HepG2 (cell line): ENCODE data around the gene ZNF648. TPM values are rescaled to one million over a fixed set of nuclear protein-coding genes. Genes with fewer than 3 reads are reported as not detected.

Source experiments
- ATAC-seq: fragments of 200-7000 bp; cut with Tn5 transposase; 3 replicates; pipeline ENCODE4 v1.9.1; 2020; ENCODE audit warnings: mild to moderate bottlenecking, moderate library complexity
- BruUV-seq: library from RNA; stranded (reverse); fragments of 400-500 nt; replicated peaks from 2 replicates; lab custom pipeline; 2021; lab: Mats Ljungman, UMichigan
- CTCF ChIA-PET: fragments of 300-600 bp; formaldehyde crosslinking; extraction: SDS; loops from one replicate; lab custom pipeline; 2021; ENCODE audit warnings: low total read pairs, inconsistent platforms, low intra/inter-chr PET ratio; lab: Yijun Ruan, JAX
- POLR2A ChIA-PET: fragments of 350-600 bp; sonication (Branson Sonifier 250); formaldehyde crosslinking; loops from one replicate; lab custom pipeline; 2020; ENCODE audit warnings: antibody characterized with exemption, inconsistent platforms; lab: Yijun Ruan, JAX
- DNase-seq: peaks from one replicate; pipeline ENCODE4 v3.0.0-alpha.2; 2015; ENCODE audit warnings: low spot score
- FAIRE-seq: peaks from 3 replicates; lab custom pipeline; 2011; peaks lifted over from hg19 to GRCh38; lab: Jason Lieb, UNC
- H2AFZ ChIP-seq: one replicate; pipeline ENCODE4 v1.6.1; 2011; ENCODE audit warnings: low read length, inconsistent platforms
- H3K27ac ChIP-seq: fragments of 300-600 bp; 3 replicates; pipeline ENCODE4 v1.8.0; 2011; ENCODE audit warnings: mixed run types, mild to moderate bottlenecking, mixed read lengths, low read length, inconsistent platforms; ENCODE audit not compliant: insufficient read depth; ENCODE audit errors: extremely low read length
- H3K27me3 ChIP-seq, 2 experiments: fragments of 200-600 bp in 1 of 2; 2 replicates in 1 of 2; 3 replicates in 1 of 2; pipeline versions ENCODE4 v1.6.0 to v1.8.0; 2011; ENCODE audit warnings: low read length in 2 of 2, mild to moderate bottlenecking in 2 of 2, moderate library complexity in 2 of 2, inconsistent platforms in 1 of 2; ENCODE audit not compliant: insufficient read depth in 2 of 2, control insufficient read depth in 1 of 2
- H3K36me3 ChIP-seq, 2 experiments: fragments of 200-600 bp in 1 of 2; replicated peaks in 1 of 2; 2 replicates in 1 of 2; 3 replicates in 1 of 2; pipeline versions ENCODE4 v1.5.1 to v1.8.0; 2011; ENCODE audit warnings: low read length in 2 of 2, inconsistent platforms in 1 of 2; ENCODE audit not compliant: insufficient read depth in 2 of 2, control insufficient read depth in 1 of 2
- H3K4me1 ChIP-seq: 2 replicates; pipeline ENCODE4 v1.5.1; 2012; ENCODE audit warnings: low read length, inconsistent platforms; ENCODE audit not compliant: insufficient read depth
- H3K4me2 ChIP-seq: 2 replicates; pipeline ENCODE4 v1.6.0; 2011; ENCODE audit warnings: low read depth, low read length, inconsistent platforms
- H3K4me3 ChIP-seq, 3 experiments: fragments of 200-600 bp in 1 of 3; sonication (generic), shearing (Covaris generic) in 1 of 3; replicated peaks in 1 of 3; 2 replicates each; pipeline ENCODE4 v1.5.1; 2011 to 2016; ENCODE audit warnings: low read length in 3 of 3, inconsistent platforms in 2 of 3, low read depth in 2 of 3, mild to moderate bottlenecking in 2 of 3, control low read depth in 1 of 3, mixed read lengths in 1 of 3; ENCODE audit not compliant: insufficient read depth in 1 of 3
- H3K79me2 ChIP-seq: one replicate; pipeline ENCODE4 v1.6.1; 2011; ENCODE audit warnings: low read length, inconsistent platforms; ENCODE audit not compliant: insufficient read depth
- H3K9ac ChIP-seq: 2 replicates; pipeline ENCODE4 v1.6.0; 2011; ENCODE audit warnings: mild to moderate bottlenecking, low read depth, low read length, inconsistent platforms; ENCODE audit not compliant: insufficient read depth
- H3K9me3 ChIP-seq: 2 replicates; pipeline ENCODE4 v1.5.1; 2012; ENCODE audit warnings: mild to moderate bottlenecking, low read length
- H4K20me1 ChIP-seq: 2 replicates; pipeline ENCODE4 v1.6.0; 2011; ENCODE audit warnings: inconsistent platforms, mild to moderate bottlenecking, low read length, moderate library complexity; ENCODE audit not compliant: insufficient read depth
- EZH2 ChIP-seq: conservative IDR thresholded peaks from 2 replicates; pipeline ENCODE4 v1.6.1; 2012; ENCODE audit warnings: mild to moderate bottlenecking, low read depth, low read length, moderate library complexity
- HOXA9 ChIP-seq: sonication (generic); formaldehyde crosslinking; IDR thresholded peaks from 2 replicates; pipeline ENCODE4 v1.8.1; 2022; ENCODE audit warnings: missing genetic modification reagents, mild to moderate bottlenecking, moderate library complexity, borderline replicate concordance
- NFRKB ChIP-seq: fragments of 450-650 bp; IDR thresholded peaks from 2 replicates; pipeline ENCODE4 v1.6.1; 2017
- ZNF20 ChIP-seq: sonication (generic); formaldehyde crosslinking; IDR thresholded peaks from 2 replicates; pipeline ENCODE4 v1.4.0; 2020; ENCODE audit warnings: mild to moderate bottlenecking, moderate library complexity, missing genetic modification reagents
- ZNF282 ChIP-seq: fragments of 450-650 bp; IDR thresholded peaks from 2 replicates; pipeline ENCODE4 v1.6.1; 2018; ENCODE audit not compliant: partially characterized antibody
- ZNF562 ChIP-seq: sonication (generic); formaldehyde crosslinking; IDR thresholded peaks from 2 replicates; pipeline ENCODE4 v1.8.0; 2022; ENCODE audit warnings: missing genetic modification reagents, borderline replicate concordance
- WGBS: methylation state at CpG from one replicate; pipeline ENCODE4 v1.1.6; 2017; ENCODE audit warnings: low lambda C conversion rate; 5-methylcytosine and 5-hydroxymethylcytosine counted together
- in situ Hi-C: cut with HindIII; loops from 2 replicates; pipeline ENCODE4 v1.10.0; 2017; ENCODE audit warnings: low pct_unique_long_range_greater_than_20kb; ENCODE audit not compliant: extremely low pct_ligation_motif_present
- intact Hi-C: fragments of 100-400 bp; cut with micrococcal nuclease; formaldehyde crosslinking; loops from one replicate; pipeline ENCODE4 v1.10.0; 2022; ENCODE audit not compliant: unreplicated experiment
- polyA plus RNA-seq, 8 experiments: library from polyadenylated mRNA; depleted of rRNA in 3 of 8; stranded (reverse) in 7 of 8; unstranded in 1 of 8; fragments of >200 nt; fragmentation: Illumina TruSeq in 4 of 8; extraction: Trizol in 4 of 8; gene quantifications; 2 replicates each; pipeline versions ENCODE4 v1.2.1 to v1.2.3, GENCODE V29; 2011 to 2016; ENCODE audit warnings: low read depth in 4 of 8, missing spikeins in 1 of 8, mixed read lengths in 1 of 8; ENCODE audit not compliant: insufficient read depth in 1 of 8
- total RNA-seq, 5 experiments: library from RNA; depleted of rRNA; stranded (reverse); fragments of >200 nt; fragmentation: Illumina TruSeq; extraction: Trizol; gene quantifications; 2 replicates each; pipeline ENCODE4 v1.2.3, GENCODE V29; 2016; ENCODE audit warnings: low read depth in 1 of 5
- TF ChIP-seq, protein P1 (sequence below): sonication (generic); formaldehyde crosslinking; IDR thresholded peaks from one replicate; pipeline ENCODE4 v1.5.1; 2020; ENCODE audit warnings: mild to moderate bottlenecking, missing genetic modification reagents; ENCODE audit errors: not compliant biosample characterization
- TF ChIP-seq, protein P2 (sequence below): sonication (generic); formaldehyde crosslinking; conservative IDR thresholded peaks from 2 replicates; pipeline ENCODE4 v1.4.0; 2020; ENCODE audit warnings: missing genetic modification reagents
- TF ChIP-seq, protein P3 (sequence below): sonication (generic); formaldehyde crosslinking; IDR thresholded peaks from 2 replicates; pipeline ENCODE4 v1.5.0; 2020; ENCODE audit warnings: mild to moderate bottlenecking, missing genetic modification reagents, borderline replicate concordance
- TF ChIP-seq, protein P4 (sequence below): sonication (generic); formaldehyde crosslinking; IDR thresholded peaks from 2 replicates; pipeline ENCODE4 v1.4.0; 2020; ENCODE audit warnings: missing genetic modification reagents

ZNF648 gene
- total and polyA plus RNA-seq, 2 of the 13 experiments (the other 11 are each of a cell fraction or from before 2014, with no cell fraction given) = 0.13 to 0.37 TPM

DNA sequence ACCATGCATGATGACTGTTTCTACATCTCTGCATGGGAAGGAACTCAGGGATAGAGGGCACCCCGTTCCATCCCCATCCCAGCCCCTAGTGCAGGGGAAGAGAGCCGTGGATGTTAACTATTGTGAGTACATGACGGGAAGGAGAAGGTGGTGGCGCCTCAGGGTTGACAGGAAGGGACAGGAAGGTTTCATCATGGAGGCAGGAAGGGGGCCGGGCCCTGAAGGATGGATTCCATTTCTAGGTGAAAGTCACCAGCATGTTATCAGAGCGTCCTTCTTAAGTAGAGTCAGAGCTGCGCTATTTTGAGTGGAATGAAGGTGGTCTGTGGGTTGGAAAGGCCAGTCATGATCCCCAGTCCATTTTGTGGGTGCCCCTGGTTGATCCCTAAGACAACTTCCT is 25.1 kb upstream of the ZNF648 start (continued):
- TF ChIP-seq, protein P1, sequence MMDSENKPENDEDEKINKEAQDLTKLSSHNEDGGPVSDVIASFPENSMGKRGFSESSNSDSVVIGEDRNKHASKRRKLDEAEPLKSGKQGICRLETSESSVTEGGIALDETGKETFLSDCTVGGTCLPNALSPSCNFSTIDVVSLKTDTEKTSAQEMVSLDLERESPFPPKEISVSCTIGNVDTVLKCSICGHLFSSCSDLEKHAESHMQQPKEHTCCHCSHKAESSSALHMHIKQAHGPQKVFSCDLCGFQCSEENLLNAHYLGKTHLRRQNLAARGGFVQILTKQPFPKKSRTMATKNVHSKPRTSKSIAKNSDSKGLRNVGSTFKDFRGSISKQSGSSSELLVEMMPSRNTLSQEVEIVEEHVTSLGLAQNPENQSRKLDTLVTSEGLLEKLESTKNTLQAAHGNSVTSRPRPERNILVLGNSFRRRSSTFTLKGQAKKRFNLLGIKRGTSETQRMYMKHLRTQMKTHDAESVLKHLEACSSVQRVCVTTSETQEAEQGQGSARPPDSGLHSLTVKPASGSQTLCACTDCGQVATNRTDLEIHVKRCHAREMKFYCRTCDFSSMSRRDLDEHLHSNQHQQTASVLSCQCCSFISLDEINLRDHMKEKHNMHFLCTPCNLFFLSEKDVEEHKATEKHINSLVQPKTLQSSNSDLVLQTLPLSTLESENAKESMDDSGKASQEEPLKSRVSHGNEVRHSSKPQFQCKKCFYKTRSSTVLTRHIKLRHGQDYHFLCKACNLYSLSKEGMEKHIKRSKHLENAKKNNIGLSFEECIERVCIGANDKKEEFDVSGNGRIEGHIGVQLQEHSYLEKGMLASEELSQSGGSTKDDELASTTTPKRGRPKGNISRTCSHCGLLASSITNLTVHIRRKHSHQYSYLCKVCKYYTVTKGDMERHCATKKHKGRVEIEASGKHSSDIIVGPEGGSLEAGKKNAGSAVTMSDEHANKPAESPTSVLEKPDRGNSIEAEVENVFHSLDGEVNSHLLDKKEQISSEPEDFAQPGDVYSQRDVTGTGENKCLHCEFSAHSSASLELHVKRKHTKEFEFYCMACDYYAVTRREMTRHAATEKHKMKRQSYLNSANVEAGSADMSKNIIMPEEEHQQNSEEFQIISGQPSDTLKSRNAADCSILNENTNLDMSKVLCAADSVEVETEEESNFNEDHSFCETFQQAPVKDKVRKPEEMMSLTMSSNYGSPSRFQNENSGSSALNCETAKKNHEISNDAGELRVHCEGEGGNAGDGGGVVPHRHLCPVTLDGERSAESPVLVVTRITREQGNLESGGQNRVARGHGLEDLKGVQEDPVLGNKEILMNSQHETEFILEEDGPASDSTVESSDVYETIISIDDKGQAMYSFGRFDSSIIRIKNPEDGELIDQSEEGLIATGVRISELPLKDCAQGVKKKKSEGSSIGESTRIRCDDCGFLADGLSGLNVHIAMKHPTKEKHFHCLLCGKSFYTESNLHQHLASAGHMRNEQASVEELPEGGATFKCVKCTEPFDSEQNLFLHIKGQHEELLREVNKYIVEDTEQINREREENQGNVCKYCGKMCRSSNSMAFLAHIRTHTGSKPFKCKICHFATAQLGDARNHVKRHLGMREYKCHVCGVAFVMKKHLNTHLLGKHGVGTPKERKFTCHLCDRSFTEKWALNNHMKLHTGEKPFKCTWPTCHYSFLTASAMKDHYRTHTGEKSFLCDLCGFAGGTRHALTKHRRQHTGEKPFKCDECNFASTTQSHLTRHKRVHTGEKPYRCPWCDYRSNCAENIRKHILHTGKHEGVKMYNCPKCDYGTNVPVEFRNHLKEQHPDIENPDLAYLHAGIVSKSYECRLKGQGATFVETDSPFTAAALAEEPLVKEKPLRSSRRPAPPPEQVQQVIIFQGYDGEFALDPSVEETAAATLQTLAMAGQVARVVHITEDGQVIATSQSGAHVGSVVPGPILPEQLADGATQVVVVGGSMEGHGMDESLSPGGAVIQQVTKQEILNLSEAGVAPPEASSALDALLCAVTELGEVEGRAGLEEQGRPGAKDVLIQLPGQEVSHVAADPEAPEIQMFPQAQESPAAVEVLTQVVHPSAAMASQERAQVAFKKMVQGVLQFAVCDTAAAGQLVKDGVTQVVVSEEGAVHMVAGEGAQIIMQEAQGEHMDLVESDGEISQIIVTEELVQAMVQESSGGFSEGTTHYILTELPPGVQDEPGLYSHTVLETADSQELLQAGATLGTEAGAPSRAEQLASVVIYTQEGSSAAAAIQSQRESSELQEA (CRISPR knock-in tag) = no peak
- no peak for TF ChIP-seq HOXA9
- TF ChIP-seq EZH2 = no peak
- TF ChIP-seq NFRKB = no peak

DNA sequence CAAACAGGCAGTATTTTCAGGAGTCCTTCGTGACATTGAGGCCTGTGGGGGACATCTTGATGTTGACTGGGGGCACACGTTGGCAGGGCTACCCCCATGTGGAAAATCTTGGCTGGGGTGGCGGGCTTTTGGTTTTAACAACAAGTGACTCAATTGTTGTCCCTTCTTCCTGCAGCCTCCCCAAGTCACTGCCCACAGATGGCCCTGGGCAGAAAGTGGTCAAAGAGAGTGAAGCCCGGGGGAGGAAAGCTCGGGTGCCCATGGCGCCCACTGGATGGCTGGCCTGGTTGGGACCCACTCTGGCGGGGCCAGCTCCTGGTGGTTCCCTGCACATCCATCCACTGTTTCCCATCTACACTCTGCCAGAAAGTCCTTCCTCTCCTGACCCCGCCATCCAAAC is 24.6 kb upstream of the ZNF648 start:
- intact Hi-C loops = loop anchor here (10.0 kb wide), 1 partner anchor 219 kb away; no protein-coding TSS in a partner anchor
- CTCF ChIA-PET = interaction anchor here (1.3 to 2.5 kb wide), 2 partner anchors 57 to 311 kb away, joined by 3 to 13 read pairs; no protein-coding TSS in a partner anchor
- TF ChIP-seq ZNF20 (CRISPR knock-in tag) (no peak), ZNF562 (no peak), ZNF282 (no peak)
- TF ChIP-seq, protein P2, sequence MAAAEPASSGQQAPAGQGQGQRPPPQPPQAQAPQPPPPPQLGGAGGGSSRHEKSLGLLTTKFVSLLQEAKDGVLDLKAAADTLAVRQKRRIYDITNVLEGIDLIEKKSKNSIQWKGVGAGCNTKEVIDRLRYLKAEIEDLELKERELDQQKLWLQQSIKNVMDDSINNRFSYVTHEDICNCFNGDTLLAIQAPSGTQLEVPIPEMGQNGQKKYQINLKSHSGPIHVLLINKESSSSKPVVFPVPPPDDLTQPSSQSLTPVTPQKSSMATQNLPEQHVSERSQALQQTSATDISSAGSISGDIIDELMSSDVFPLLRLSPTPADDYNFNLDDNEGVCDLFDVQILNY = no peak
- TF ChIP-seq, protein P3, sequence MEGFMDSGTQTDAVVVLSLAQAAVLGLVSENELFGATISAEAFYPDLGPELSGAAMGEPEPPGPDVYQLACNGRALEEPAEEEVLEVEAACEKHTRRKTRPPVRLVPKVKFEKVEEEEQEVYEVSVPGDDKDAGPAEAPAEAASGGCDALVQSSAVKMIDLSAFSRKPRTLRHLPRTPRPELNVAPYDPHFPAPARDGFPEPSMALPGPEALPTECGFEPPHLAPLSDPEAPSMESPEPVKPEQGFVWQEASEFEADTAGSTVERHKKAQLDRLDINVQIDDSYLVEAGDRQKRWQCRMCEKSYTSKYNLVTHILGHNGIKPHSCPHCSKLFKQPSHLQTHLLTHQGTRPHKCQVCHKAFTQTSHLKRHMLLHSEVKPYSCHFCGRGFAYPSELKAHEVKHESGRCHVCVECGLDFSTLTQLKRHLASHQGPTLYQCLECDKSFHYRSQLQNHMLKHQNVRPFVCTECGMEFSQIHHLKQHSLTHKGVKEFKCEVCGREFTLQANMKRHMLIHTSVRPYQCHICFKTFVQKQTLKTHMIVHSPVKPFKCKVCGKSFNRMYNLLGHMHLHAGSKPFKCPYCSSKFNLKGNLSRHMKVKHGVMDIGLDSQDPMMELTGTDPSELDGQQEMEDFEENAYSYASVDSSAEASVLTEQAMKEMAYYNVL = no peak
- TF ChIP-seq, protein P4, sequence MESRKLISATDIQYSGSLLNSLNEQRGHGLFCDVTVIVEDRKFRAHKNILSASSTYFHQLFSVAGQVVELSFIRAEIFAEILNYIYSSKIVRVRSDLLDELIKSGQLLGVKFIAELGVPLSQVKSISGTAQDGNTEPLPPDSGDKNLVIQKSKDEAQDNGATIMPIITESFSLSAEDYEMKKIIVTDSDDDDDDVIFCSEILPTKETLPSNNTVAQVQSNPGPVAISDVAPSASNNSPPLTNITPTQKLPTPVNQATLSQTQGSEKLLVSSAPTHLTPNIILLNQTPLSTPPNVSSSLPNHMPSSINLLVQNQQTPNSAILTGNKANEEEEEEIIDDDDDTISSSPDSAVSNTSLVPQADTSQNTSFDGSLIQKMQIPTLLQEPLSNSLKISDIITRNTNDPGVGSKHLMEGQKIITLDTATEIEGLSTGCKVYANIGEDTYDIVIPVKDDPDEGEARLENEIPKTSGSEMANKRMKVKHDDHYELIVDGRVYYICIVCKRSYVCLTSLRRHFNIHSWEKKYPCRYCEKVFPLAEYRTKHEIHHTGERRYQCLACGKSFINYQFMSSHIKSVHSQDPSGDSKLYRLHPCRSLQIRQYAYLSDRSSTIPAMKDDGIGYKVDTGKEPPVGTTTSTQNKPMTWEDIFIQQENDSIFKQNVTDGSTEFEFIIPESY (CRISPR knock-in tag) = no peak

More for the DNA sequence above, 24.6 kb upstream of the ZNF648 start:
- Histone ChIP-seq H3K27me3 (peaks cover 2 to 6% of the 10 kb centered on the region in 2 experiments; a peak in 2 of 5 replicates), H3K9me3 (no peaks in the 10 kb centered on the region), H3K36me3 (no peaks in the 10 kb centered on the region), H3K4me1 (peaks cover 18% of the 10 kb centered on the region), H4K20me1 (no peaks in the 10 kb centered on the region), H3K79me2 (no peaks in the 10 kb centered on the region), H2AFZ (no peak overlapping the region), H3K9ac (no peak overlapping the region), H3K27ac (no peak overlapping the region), H3K4me3 (no peak overlapping the region), H3K4me2 (no peak overlapping the region)
- POLR2A ChIA-PET = no interaction called here
- WGBS = 71% methylated on average over 6 of the region's 8 CpGs
- BruUV-seq = no TSS peak
- ATAC-seq (no peak), DNase-seq (no peak), FAIRE-seq (no peak)
- in situ Hi-C loops = loop anchor here (25.0 kb wide), 1 partner anchor 701 kb away; the partner anchor contains the start of gene NPL
